Posterior cingulate gyrus (tissue), 11 donors: ENCODE data around the gene TOM1L2.
A peak's percentile ranks its signal among the peaks of the same experiment; 100 is the strongest.
"Not testable (repeated sequence)": the region's sequence is repeated elsewhere in the genome, so short reads cannot be mapped to it uniquely, and the experiment has no call there.

ENCODE experiments used
- DNase-seq, 10 donors: peaks; one replicate each; pipeline versions ENCODE4 v3.0.0 to v3.0.0-alpha.2; 2020 to 2021; ENCODE audit warnings: mixed read lengths in 3 of 10
- intact Hi-C: fragments of 100-400 bp; cut with DNase I; formaldehyde crosslinking; loops from one replicate; pipeline ENCODE4 v1.15.1; 2023

The TOM1L2 gene

GRCh38 chr17:17928398-17929287 is 43.6 kb downstream of the TOM1L2 start:
- intact Hi-C loops, result no loop called here
- peak in 8 of 10 donors; percentile 42 to 93 (median 54) for DNase-seq

DNA sequence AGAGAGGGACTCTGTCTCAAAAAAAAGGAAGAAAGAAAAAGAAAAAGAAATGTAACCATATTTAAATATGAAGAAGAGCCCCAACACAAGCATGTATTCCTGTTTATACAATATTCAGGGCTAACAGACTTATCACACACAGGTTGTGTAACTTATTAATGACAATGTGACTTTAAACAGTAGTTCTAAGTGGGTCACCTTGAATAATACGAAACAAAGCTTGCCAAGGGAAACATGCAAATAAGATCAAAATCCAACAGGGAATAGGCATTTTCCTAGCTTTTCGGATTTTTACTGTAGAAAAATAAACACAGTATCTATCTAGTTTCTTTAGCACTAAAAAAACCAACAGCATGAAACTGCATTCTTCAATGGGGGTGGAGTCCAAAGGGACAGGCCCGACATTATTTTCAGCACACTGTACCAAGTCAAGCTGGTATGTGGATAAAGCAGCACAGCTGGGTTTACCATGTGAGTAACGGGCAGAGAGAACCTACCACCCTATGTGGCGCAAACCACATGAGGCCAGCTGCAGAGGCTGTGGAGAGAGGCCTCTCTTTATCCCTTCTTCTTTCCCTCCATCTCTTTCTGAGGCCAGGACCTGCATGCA is 45.3 kb downstream of the TOM1L2 start:
- intact Hi-C loops, result no loop called here
- no peak for DNase-seq

DNA sequence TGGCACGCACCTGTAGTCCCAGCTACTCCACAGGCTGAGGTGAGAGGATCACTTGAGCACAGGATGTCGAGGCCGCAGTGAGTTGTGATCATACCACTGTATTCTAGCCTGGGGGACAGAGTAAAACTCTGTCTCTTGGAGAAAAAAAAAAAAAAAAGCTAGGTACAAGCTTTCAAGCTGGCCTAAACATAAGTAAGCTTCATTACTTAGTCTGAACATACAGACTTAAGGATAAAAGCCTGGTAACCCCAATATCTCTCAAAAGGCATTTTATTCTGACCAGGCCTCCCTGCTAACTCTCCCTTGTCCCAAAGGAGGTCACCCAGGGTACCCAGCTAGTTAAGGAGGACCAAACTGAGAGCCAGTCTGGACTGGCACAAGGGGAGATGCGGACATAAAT is 46.2 kb downstream of the TOM1L2 start:
- DNase-seq, result no peak
- intact Hi-C loops, result no loop called here

DNA sequence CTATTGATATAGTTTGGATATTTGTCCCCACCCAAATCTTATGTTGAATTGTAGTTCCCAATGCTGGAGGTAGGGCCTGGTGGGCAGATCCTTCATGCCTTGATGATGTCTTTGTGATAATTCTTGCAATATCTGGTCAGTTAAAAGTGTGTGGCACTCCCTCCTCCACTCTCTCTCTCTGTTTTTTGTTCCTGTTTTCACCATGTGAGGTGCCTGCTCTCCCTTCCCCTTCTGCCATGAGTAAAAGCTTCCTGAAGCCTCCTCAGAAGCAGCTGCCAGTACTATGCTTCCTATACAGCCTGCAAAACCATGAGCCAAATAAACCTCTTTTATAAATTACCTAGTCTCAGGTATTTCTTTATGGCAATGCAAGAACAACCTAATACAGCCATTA is 47.3 kb downstream of the TOM1L2 start:
- no peak for DNase-seq
- intact Hi-C loops, result loop anchor here (5.0 kb wide), 1 partner anchor 47 kb away; the partner anchor contains the start of genes DRC3 and TOM1L2

GRCh38 chr17:17924131-17924856 is 47.9 kb downstream of the TOM1L2 start:
- intact Hi-C loops, result loop anchor here (5.0 kb wide), 1 partner anchor 48 kb away; the partner anchor contains the start of genes DRC3 and TOM1L2
- no peak for DNase-seq

DNA sequence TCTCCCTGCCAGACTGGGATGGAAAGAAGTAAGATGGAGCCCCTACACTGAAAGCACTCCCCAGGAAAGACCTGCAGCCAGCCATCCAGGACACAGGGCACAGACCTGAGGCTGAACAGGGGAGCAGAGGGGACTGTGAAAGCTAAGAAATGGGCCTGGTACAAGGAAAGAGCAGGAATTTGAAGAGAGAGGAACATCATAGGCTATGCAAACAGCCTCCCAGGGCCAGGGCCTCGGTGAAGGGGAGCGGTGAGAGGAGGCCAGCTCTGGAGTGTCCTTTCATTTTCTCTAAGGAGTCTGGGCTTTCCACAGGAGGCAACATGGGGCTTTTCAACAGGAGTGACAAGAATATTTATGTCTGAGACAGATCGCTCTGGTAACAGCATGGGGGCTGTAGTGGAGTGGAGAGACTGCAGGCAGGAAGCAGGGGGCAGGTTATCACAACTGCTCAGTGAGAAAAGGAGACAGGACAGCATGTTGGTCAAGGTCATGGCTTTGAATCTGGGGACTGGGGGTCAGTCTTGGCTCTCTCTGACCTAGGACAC is 50.1 kb downstream of the TOM1L2 start:
- intact Hi-C loops, result loop anchor here (5.0 kb wide), 1 partner anchor 50 kb away; the partner anchor contains the start of genes DRC3 and TOM1L2
- no peak for DNase-seq

DNA sequence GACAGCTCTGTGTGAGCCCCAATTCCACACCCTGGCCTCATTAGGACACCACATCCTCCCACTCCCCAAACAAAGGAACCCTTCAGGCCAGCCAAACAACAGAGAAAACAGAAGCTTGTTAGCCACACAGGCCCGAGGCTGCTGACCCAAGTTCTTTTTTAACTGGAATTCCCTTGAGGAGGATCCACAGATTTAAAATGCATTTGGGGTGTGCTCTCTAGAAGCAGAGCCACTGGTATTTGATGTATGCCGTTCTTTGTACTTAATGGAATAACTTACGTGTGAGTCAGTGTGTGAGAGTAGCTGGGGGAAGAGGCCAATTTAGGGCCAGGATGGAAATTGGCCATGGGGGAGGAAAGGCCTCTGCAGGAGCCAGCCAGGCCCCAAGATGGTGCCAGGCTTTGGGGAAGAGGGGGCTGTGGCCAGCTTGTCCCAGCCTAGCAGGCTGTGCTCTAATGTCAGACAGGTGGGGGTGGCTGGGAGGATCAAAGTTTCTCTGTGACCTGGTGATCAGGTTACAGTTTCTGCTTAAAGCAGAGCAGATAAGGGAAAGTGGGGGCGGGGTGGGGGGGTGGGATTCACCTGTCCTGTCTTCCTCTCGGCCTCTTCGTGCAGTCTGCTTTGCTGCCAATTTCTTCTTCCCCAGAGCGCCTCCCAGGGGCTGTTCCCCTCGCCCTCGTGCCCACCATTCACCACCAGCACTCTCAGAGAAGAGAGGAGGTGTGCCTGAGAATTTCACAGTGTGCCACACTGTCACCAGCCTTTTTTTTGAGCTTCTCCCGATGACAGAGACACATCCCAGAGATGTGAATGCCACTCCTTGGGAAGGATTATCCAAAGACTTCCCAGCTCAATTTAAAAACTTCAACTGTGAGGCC is 50.8 kb downstream of the TOM1L2 start:
- intact Hi-C loops, result loop anchor here (5.0 kb wide), 1 partner anchor 51 kb away; the partner anchor contains the start of genes DRC3 and TOM1L2
- peak in 4 of 10 donors; percentile 37 to 59 (median 46) for DNase-seq

GRCh38 chr17:17919169-17920107 is 52.8 kb downstream of the TOM1L2 start:
- intact Hi-C loops, result loop anchor here (5.0 kb wide), 1 partner anchor 53 kb away; the partner anchor contains the start of genes DRC3 and TOM1L2
- DNase-seq, result peak; percentile 58 to 97 (median 78)

DNA sequence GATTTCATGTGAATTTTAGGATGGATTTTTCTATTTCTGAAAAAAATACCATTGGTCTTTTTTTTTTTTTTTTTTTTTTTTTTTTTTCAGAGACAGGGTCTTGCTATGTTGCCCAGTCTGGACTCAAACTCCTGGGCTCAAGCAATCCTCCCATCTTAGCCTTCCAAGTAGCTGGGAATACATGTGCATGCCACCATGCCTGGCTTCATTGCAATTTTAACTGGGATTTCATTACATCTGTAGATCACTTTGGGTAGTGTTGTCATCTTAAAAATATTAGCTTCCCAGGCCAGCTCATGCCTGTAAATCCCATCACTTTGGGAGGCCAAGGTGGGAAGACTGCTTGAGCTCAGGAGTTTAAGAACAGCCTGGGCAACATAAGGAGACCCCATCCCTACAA is 54.8 kb downstream of the TOM1L2 start:
- DNase-seq, result no peak
- intact Hi-C loops, result no loop called here

DNA sequence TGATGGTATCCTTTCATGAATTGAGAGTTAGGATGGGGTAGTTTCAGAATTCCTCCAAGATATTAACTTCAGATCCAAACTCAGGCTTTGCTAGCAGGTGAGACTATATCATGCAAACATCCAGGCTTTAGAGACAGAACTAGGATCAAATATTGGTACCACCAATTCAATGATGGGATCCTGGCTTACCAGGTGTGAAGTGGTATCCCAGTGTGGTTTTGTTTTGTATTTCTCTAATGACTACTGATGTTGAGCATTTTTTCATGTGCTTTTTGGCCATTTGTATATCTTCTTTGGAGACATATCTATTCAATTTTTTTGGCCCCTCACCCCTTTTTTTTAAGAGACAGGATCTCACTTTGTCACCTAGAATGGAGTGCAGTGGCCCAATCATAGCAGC is 57.0 kb downstream of the TOM1L2 start:
- DNase-seq, result no peak

GRCh38 chr17:17913695-17914332 is 58.4 kb downstream of the TOM1L2 start:
- intact Hi-C loops, result no loop called here
- peak in 2 of 10 donors; percentile 27 to 89 for DNase-seq

More for the DNA sequence above, 57.0 kb downstream of the TOM1L2 start:
- intact Hi-C loops, result no loop called here

DNA sequence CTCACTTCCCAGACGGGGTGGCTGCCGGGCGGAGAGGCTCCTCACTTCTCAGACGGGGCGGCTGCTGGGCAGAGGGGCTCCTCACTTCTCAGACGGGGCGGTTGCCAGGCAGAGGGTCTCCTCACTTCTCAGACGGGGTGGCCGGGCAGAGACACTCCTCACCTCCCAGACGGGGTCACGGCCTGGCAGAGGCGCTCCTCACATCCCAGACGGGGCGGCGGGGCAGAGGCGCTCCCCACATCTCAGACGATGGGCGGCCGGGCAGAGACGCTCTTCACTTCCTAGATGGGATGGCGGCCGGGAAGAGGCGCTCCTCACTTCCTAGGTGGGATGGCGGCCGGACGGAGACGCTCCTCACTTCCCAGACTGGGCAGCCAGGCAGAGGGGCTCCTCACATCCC is 59.9 kb downstream of the TOM1L2 start:
- DNase-seq, intact Hi-C loops: not testable (repeated sequence)

DNA sequence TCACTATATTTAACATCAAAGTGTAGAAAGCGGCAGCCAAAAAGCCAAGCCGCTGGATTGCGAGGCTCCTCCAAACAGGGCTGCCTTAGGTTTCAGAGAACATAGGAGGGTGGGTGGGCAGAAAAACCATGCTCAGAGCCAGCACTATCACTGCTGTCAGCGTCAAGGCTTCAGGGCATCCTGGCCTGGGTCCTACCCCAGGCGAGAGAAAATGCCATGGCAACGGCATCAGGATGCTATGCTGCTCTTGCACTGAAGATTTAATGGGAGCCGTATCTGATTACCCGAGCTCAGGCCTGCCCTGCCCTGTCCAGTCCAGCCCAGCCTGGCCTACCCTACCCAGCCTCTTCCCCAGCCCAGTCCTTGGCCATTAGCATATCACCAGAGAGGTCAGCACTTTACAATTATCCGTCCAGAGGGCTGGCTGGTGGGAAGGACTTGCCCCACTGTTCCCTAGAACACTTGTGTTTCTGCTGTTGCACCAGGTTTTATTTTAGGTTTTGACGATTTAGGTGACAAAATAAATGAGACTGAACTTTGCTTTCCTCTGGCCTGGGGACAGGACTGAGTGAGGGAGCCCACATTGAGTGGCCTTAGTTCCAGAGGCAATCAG is 61.1 kb downstream of the TOM1L2 start:
- peak in 8 of 10 donors; percentile 39 to 91 (median 55) for DNase-seq
- intact Hi-C loops, result no loop called here

DNA sequence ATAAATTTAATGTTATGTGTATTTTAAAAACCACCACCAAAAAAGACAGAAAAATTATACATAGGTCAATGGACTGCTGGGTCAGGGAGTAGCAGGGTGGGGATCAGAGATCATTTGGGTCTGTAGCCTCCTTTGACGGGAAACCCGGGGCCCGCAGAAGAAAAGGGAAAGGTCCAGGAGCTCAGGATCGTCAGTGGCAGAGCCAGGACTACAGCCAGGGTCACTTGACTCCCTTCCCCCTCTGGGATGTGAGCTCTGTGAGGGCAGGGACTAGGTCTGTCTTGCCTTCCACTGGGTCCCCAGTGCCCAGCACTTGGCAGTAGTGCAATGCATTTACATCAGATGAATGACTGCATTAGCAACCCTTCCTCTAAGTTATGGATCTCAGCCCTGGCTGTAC is 62.1 kb downstream of the TOM1L2 start:
- DNase-seq, result peak in 1 of 10 donors; percentile 40
- intact Hi-C loops, result no loop called here

- intact Hi-C loops, result no loop called here
- DNase-seq, result no peak
Measured at GRCh38 chr17:17909078-17909477, 63.1 kb downstream of the TOM1L2 start.

GRCh38 chr17:17907469-17907868 is 64.7 kb downstream of the TOM1L2 start:
- intact Hi-C loops, result no loop called here
- peak in 1 of 10 donors; percentile 2 for DNase-seq
